SK-N-SH (cell line): Measurements from ENCODE around the gene RPL10.
"Not testable (repeated sequence)": the region's sequence is repeated elsewhere in the genome, so short reads cannot be mapped to it uniquely, and the experiment has no call there.

Experiments used
- CHD2 ChIP-seq: fragments of 150-350 bp; IDR thresholded peaks from 2 replicates; pipeline ENCODE4 v1.6.1; 2018; ENCODE audit warnings: low read length; ENCODE audit not compliant: partially characterized antibody
- CTCF ChIP-seq: fragments of 200-600 bp; sonication (generic); IDR thresholded peaks from 2 replicates; pipeline ENCODE4 v1.6.1; 2017; ENCODE audit warnings: antibody characterized with exemption, mild to moderate bottlenecking, moderate library complexity
- EP300 ChIP-seq, 2 experiments: IDR thresholded peaks; 2 replicates each; pipeline versions ENCODE4 v1.4.0 to v1.6.1; 2012; ENCODE audit warnings: borderline replicate concordance in 1 of 2, low read depth in 1 of 2, low read length in 1 of 2
- POLR2AphosphoS5 ChIP-seq: IDR thresholded peaks from 2 replicates; pipeline ENCODE4 v1.6.1; 2012; ENCODE audit warnings: low read depth, low read length
- RAD21 ChIP-seq: IDR thresholded peaks from 2 replicates; pipeline ENCODE4 v1.6.1; 2012; ENCODE audit warnings: mild to moderate bottlenecking, low read length
- RCOR1 ChIP-seq: fragments of 150-350 bp; IDR thresholded peaks from 2 replicates; pipeline ENCODE4 v1.6.1; 2017; ENCODE audit warnings: antibody characterized with exemption, low read length
- RFX5 ChIP-seq: IDR thresholded peaks from 2 replicates; pipeline ENCODE4 v1.6.1; 2012; ENCODE audit warnings: mild to moderate bottlenecking, improper control_type of control experiment, low read length
- YY1 ChIP-seq: IDR thresholded peaks from 2 replicates; pipeline ENCODE4 v1.4.0; 2012; ENCODE audit warnings: low read depth, mild to moderate bottlenecking

GRCh38 chrX:154388094-154388493 lies 10.1 kb upstream of the RPL10 start:
- not testable (repeated sequence) for TF ChIP-seq EP300 (IDR thresholded peaks at IDR 0.05; ENCODE audit: borderline replicate concordance in 1 of 2, low read depth in 1 of 2, low read length in 1 of 2); CTCF; RFX5; RCOR1; YY1; CHD2; RAD21; POLR2AphosphoS5
